WTC11 (cell line): ENCODE results near the gene RSPO4.

ENCODE experiments used
- ATF1 ChIP-seq: sonication (generic); formaldehyde crosslinking; IDR thresholded peaks from 2 replicates; pipeline ENCODE4 v1.8.1; 2023; ENCODE audit warnings: mild to moderate bottlenecking, moderate library complexity, missing genetic modification reagents
- FOXJ3 ChIP-seq: sonication (generic); formaldehyde crosslinking; IDR thresholded peaks from 2 replicates; pipeline ENCODE4 v1.9.0; 2021; ENCODE audit warnings: missing genetic modification reagents, mild to moderate bottlenecking, borderline replicate concordance
- FOXK1 ChIP-seq: sonication (generic); formaldehyde crosslinking; IDR thresholded peaks from 2 replicates; pipeline ENCODE4 v1.8.0; 2022; ENCODE audit warnings: mild to moderate bottlenecking, moderate library complexity, missing genetic modification reagents
- HMGXB4 ChIP-seq: sonication (generic); formaldehyde crosslinking; IDR thresholded peaks from 2 replicates; pipeline ENCODE4 v1.8.1; 2023; ENCODE audit warnings: mild to moderate bottlenecking, moderate library complexity, missing genetic modification reagents
- NR2C2 ChIP-seq: sonication (generic); formaldehyde crosslinking; IDR thresholded peaks from 2 replicates; pipeline ENCODE4 v1.8.0; 2022; ENCODE audit warnings: mild to moderate bottlenecking, missing genetic modification reagents
- PRDM15 ChIP-seq: sonication (generic); formaldehyde crosslinking; IDR thresholded peaks from 2 replicates; pipeline ENCODE4 v1.8.0; 2022; ENCODE audit warnings: missing genetic modification reagents
- TCF7 ChIP-seq: sonication (generic); formaldehyde crosslinking; IDR thresholded peaks from 2 replicates; pipeline ENCODE4 v1.8.0; 2022; ENCODE audit warnings: mild to moderate bottlenecking, low read depth, missing genetic modification reagents, moderate library complexity
- TF ChIP-seq, protein P1 (sequence below): fragments of 200-600 bp; IDR thresholded peaks from 2 replicates; pipeline ENCODE4 v1.8.0; 2022; ENCODE audit warnings: antibody characterized with exemption
- TF ChIP-seq, protein P2 (sequence below): sonication (generic); formaldehyde crosslinking; IDR thresholded peaks from 2 replicates; pipeline ENCODE4 v1.8.1; 2023; ENCODE audit warnings: mild to moderate bottlenecking, missing genetic modification reagents, moderate library complexity
- TF ChIP-seq, protein P3 (sequence below): sonication (generic); formaldehyde crosslinking; IDR thresholded peaks from 2 replicates; pipeline ENCODE4 v1.8.1; 2022; ENCODE audit warnings: low read depth, missing genetic modification reagents, borderline replicate concordance
- TF ChIP-seq, protein P4 (sequence below): sonication (generic); formaldehyde crosslinking; IDR thresholded peaks from 2 replicates; pipeline ENCODE4 v1.8.0; 2023; ENCODE audit warnings: missing genetic modification reagents

- no peak for TF ChIP-seq PRDM15 (CRISPR knock-in tag)
- TF ChIP-seq, protein P1, sequence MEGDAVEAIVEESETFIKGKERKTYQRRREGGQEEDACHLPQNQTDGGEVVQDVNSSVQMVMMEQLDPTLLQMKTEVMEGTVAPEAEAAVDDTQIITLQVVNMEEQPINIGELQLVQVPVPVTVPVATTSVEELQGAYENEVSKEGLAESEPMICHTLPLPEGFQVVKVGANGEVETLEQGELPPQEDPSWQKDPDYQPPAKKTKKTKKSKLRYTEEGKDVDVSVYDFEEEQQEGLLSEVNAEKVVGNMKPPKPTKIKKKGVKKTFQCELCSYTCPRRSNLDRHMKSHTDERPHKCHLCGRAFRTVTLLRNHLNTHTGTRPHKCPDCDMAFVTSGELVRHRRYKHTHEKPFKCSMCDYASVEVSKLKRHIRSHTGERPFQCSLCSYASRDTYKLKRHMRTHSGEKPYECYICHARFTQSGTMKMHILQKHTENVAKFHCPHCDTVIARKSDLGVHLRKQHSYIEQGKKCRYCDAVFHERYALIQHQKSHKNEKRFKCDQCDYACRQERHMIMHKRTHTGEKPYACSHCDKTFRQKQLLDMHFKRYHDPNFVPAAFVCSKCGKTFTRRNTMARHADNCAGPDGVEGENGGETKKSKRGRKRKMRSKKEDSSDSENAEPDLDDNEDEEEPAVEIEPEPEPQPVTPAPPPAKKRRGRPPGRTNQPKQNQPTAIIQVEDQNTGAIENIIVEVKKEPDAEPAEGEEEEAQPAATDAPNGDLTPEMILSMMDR: no peak
- no peak for TF ChIP-seq FOXK1
- TF ChIP-seq, protein P2, sequence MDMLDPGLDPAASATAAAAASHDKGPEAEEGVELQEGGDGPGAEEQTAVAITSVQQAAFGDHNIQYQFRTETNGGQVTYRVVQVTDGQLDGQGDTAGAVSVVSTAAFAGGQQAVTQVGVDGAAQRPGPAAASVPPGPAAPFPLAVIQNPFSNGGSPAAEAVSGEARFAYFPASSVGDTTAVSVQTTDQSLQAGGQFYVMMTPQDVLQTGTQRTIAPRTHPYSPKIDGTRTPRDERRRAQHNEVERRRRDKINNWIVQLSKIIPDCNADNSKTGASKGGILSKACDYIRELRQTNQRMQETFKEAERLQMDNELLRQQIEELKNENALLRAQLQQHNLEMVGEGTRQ (CRISPR knock-in tag): no peak
- no peak for TF ChIP-seq HMGXB4
- TF ChIP-seq, protein P3, sequence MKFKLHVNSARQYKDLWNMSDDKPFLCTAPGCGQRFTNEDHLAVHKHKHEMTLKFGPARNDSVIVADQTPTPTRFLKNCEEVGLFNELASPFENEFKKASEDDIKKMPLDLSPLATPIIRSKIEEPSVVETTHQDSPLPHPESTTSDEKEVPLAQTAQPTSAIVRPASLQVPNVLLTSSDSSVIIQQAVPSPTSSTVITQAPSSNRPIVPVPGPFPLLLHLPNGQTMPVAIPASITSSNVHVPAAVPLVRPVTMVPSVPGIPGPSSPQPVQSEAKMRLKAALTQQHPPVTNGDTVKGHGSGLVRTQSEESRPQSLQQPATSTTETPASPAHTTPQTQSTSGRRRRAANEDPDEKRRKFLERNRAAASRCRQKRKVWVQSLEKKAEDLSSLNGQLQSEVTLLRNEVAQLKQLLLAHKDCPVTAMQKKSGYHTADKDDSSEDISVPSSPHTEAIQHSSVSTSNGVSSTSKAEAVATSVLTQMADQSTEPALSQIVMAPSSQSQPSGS (CRISPR knock-in tag): no peak
- no peak for TF ChIP-seq TCF7 (CRISPR knock-in tag)
- no peak for TF ChIP-seq FOXJ3 (CRISPR knock-in tag)
- TF ChIP-seq NR2C2 (CRISPR knock-in tag): no peak
- TF ChIP-seq, protein P4, sequence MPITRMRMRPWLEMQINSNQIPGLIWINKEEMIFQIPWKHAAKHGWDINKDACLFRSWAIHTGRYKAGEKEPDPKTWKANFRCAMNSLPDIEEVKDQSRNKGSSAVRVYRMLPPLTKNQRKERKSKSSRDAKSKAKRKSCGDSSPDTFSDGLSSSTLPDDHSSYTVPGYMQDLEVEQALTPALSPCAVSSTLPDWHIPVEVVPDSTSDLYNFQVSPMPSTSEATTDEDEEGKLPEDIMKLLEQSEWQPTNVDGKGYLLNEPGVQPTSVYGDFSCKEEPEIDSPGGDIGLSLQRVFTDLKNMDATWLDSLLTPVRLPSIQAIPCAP (CRISPR knock-in tag): no peak
- TF ChIP-seq ATF1 (CRISPR knock-in tag): no peak
Observed at GRCh38 chr20:916125-916799, 85.8 kb downstream of the RSPO4 start, which contains the start of gene ANGPT4.
